OCI-LY3 (cell line): ENCODE measurements around the gene PUDP.

ENCODE experiments used
- CTCF ChIP-seq: fragments of 200-600, 300-600 bp; sonication (generic); IDR thresholded peaks from 2 replicates; pipeline ENCODE4 v1.5.1; 2014; ENCODE audit warnings: antibody characterized with exemption, low read length, low read depth
- EZH2phosphoT487 ChIP-seq: fragments of 200-600 bp; shearing (Covaris generic); IDR thresholded peaks from 2 replicates; pipeline ENCODE4 v1.6.1; 2018; ENCODE audit warnings: antibody characterized with exemption, mixed run types, low read depth

- TF ChIP-seq CTCF (no peak), EZH2phosphoT487 (no peak)
Measured at GRCh38 chrX:7071390-7071789, 76.6 kb downstream of the PUDP start.
